Mesenchymal stem cell (in vitro differentiated cells and primary cell): ENCODE measurements around the gene MALT1.

ENCODE experiments used
- DNase-seq: peaks from one replicate; pipeline ENCODE4 v3.0.0-alpha.2; 2013
- H2AFZ ChIP-seq: one replicate; pipeline ENCODE4 v1.6.1; 2013; ENCODE audit warnings: low read depth, mild to moderate bottlenecking, control low read depth, inconsistent platforms, low read length, moderate library complexity
- H2AK5ac ChIP-seq: 2 replicates; pipeline ENCODE4 v1.6.1; 2013; ENCODE audit warnings: low read length, moderate library complexity, mild to moderate bottlenecking, inconsistent platforms; ENCODE audit not compliant: severe bottlenecking
- H2BK120ac ChIP-seq: one replicate; pipeline ENCODE4 v1.6.1; 2013; ENCODE audit warnings: low read depth, mild to moderate bottlenecking, inconsistent platforms, low read length, moderate library complexity
- H2BK12ac ChIP-seq, 2 experiments: one replicate each; pipeline ENCODE4 v1.6.1; 2013; ENCODE audit warnings: inconsistent platforms in 2 of 2, low read length in 2 of 2, mild to moderate bottlenecking in 2 of 2, moderate library complexity in 2 of 2, control low read depth in 1 of 2
- H2BK15ac ChIP-seq: one replicate; pipeline ENCODE4 v1.6.1; 2013; ENCODE audit warnings: mild to moderate bottlenecking, low read depth, inconsistent platforms; ENCODE audit not compliant: poor library complexity, severe bottlenecking
- H2BK5ac ChIP-seq: 2 replicates; pipeline ENCODE4 v1.6.1; 2013; ENCODE audit warnings: low read depth, mild to moderate bottlenecking, low read length, control low read depth, inconsistent platforms; ENCODE audit not compliant: poor library complexity, severe bottlenecking
- H3K14ac ChIP-seq, 2 experiments: one replicate each; pipeline ENCODE4 v1.6.1; 2013; ENCODE audit warnings: inconsistent platforms in 2 of 2, low read length in 2 of 2, control low read depth in 1 of 2, mild to moderate bottlenecking in 1 of 2, moderate library complexity in 1 of 2
- H3K18ac ChIP-seq, 2 experiments: one replicate each; pipeline ENCODE4 v1.6.1; 2013; ENCODE audit warnings: inconsistent platforms in 2 of 2, low read length in 2 of 2, control low read depth in 1 of 2, low read depth in 1 of 2, mild to moderate bottlenecking in 1 of 2
- H3K23ac ChIP-seq, 2 experiments: one replicate each; pipeline ENCODE4 v1.6.1; 2013; ENCODE audit warnings: inconsistent platforms in 2 of 2, low read length in 2 of 2, mild to moderate bottlenecking in 2 of 2, moderate library complexity in 2 of 2, control low read depth in 1 of 2
- H3K27ac ChIP-seq: 2 replicates; pipeline ENCODE4 v1.5.1; 2013; ENCODE audit warnings: mild to moderate bottlenecking, moderate library complexity, low read length, control low read depth, inconsistent platforms; ENCODE audit not compliant: poor library complexity, severe bottlenecking
- H3K27me3 ChIP-seq, 2 experiments: 2 replicates each; pipeline versions ENCODE4 v1.6.1 to v1.7.0; 2013; ENCODE audit warnings: low read length in 2 of 2, mild to moderate bottlenecking in 2 of 2, moderate library complexity in 2 of 2, control low read depth in 1 of 2, inconsistent platforms in 1 of 2; ENCODE audit not compliant: control insufficient read depth in 1 of 2, insufficient read depth in 1 of 2
- H3K36me3 ChIP-seq, 2 experiments: 2 replicates each; pipeline versions ENCODE4 v1.6.1 to v1.7.0; 2013; ENCODE audit warnings: low read length in 2 of 2, control low read depth in 1 of 2, inconsistent platforms in 1 of 2, low read depth in 1 of 2, mild to moderate bottlenecking in 1 of 2; ENCODE audit not compliant: insufficient read depth in 2 of 2, control insufficient read depth in 1 of 2
- H3K4ac ChIP-seq, 2 experiments: one replicate each; pipeline ENCODE4 v1.6.1; 2013; ENCODE audit warnings: inconsistent platforms in 2 of 2, low read length in 2 of 2, mild to moderate bottlenecking in 2 of 2, moderate library complexity in 2 of 2, control low read depth in 1 of 2, low read depth in 1 of 2
- H3K4me1 ChIP-seq: 2 replicates; pipeline ENCODE4 v1.6.1; 2013; ENCODE audit warnings: low read depth, low read length, control low read depth; ENCODE audit not compliant: control insufficient read depth, insufficient read depth
- H3K4me2 ChIP-seq: 2 replicates; pipeline ENCODE4 v1.6.1; 2013; ENCODE audit warnings: low read length, mild to moderate bottlenecking, inconsistent platforms; ENCODE audit not compliant: poor library complexity, severe bottlenecking
- H3K4me3 ChIP-seq, 2 experiments: 2 replicates each; pipeline versions ENCODE4 v1.5.1 to v1.7.0; 2013; ENCODE audit warnings: low read length in 2 of 2, mild to moderate bottlenecking in 2 of 2, control low read depth in 1 of 2, low read depth in 1 of 2; ENCODE audit not compliant: insufficient read depth in 1 of 2
- H3K79me1 ChIP-seq: replicated peaks from 2 replicates; pipeline ENCODE4 v1.6.1; 2013; ENCODE audit warnings: mild to moderate bottlenecking, control low read depth, low read length, inconsistent platforms; ENCODE audit not compliant: poor library complexity, severe bottlenecking
- H3K9ac ChIP-seq: 2 replicates; pipeline ENCODE4 v1.7.0; 2013; ENCODE audit warnings: mild to moderate bottlenecking, low read length, moderate library complexity
- H3K9me3 ChIP-seq: 2 replicates; pipeline ENCODE4 v1.7.0; 2013; ENCODE audit warnings: mild to moderate bottlenecking, low read length; ENCODE audit not compliant: control insufficient read depth
- H4K8ac ChIP-seq: one replicate; pipeline ENCODE4 v1.6.1; 2013; ENCODE audit warnings: inconsistent platforms, mild to moderate bottlenecking, low read length, moderate library complexity
- H4K91ac ChIP-seq: one replicate; pipeline ENCODE4 v1.6.1; 2013; ENCODE audit warnings: mild to moderate bottlenecking, low read length, inconsistent platforms
- WGBS: methylation state at CpG from one replicate; pipeline ENCODE4 v1.1.7; 2013; ENCODE audit warnings: mixed read lengths; 5-methylcytosine and 5-hydroxymethylcytosine counted together

MALT1 gene

DNA sequence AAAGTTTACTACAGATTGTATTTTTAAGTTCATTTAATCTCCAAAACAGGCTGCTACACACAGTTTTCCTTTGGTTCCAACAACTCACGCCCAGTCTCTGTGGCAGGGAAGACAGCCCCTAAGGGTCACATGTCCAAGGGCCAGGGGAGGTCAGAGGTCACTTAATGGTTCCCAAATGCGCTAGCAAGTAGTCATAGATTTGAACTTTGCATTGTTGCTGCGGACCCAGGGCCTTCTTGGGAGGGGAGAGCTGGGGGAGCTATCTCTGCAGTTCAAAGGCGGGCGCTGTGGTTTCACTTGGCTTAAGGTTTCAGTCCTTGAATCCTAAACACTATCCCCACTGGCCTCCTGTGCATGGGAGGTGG, 118.6 kb downstream of the MALT1 start:
- H2AK5ac ChIP-seq: no peak overlapping the region
- H3K4me1 ChIP-seq: peaks cover 8% of the 10 kb centered on the region
- no peak overlapping the region for H3K4me2 ChIP-seq
- no peak overlapping the region for H2BK15ac ChIP-seq
- H2BK120ac ChIP-seq: peak overlapping the region; percentile 75
- H3K23ac ChIP-seq: no peak overlapping the region
- H4K8ac ChIP-seq: peak overlapping the region; percentile 81
- DNase-seq: peak; percentile 67
- H3K36me3 ChIP-seq: no peaks in the 10 kb centered on the region
- H2BK12ac ChIP-seq: peak overlapping the region; percentile 69 to 91
- no peak overlapping the region for H3K4me3 ChIP-seq
- no peaks in the 10 kb centered on the region for H3K9me3 ChIP-seq
- H3K4ac ChIP-seq: peak overlapping the region; percentile 27 to 93
- H3K27ac ChIP-seq: no peak overlapping the region
- no peak overlapping the region for H2AFZ ChIP-seq
- H4K91ac ChIP-seq: peak overlapping the region; percentile 91
- H3K9ac ChIP-seq: no peak overlapping the region
- 1% methylated on average over 4 of the region's 5 CpGs for WGBS
- no peaks in the 10 kb centered on the region for H3K79me1 ChIP-seq
- no peak overlapping the region for H2BK5ac ChIP-seq
- H3K27me3 ChIP-seq: no peaks in the 10 kb centered on the region
- H3K18ac ChIP-seq: peak overlapping the region; percentile 37 to 59
- H3K14ac ChIP-seq: no peak overlapping the region

DNA sequence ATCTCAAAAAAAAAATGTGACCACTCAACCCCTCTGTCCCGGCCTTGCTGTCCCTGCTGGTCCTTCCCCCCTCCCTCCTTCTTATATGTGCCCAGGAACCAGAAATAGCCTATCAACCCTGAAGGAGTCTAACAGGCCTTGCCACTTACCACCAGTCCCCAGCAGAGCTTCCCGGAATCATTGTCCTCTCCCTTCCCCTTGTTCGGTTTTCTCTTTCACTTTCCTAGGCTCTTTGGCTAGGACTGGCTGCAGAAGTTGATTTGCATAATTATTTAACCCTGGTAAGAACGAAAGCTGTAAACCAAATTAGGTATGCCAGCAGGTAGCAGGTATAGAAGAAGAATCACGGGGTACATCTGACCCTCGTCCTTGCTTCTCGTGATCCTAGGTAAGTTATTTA, 120.8 kb downstream of the MALT1 start:
- Histone ChIP-seq H2BK12ac (peak overlapping the region; percentile 51 to 79), H3K4me1 (peaks cover 2% of the 10 kb centered on the region), H3K4ac (peak overlapping the region in 1 of 2 experiments; percentile 43), H2BK5ac (no peak overlapping the region), H3K27ac (no peak overlapping the region), H3K4me3 (no peak overlapping the region), H3K23ac (no peak overlapping the region), H2AK5ac (no peak overlapping the region), H4K8ac (no peak overlapping the region), H2BK15ac (peak overlapping the region; percentile 85), H3K9me3 (no peaks in the 10 kb centered on the region), H3K36me3 (no peaks in the 10 kb centered on the region), H4K91ac (no peak overlapping the region), H3K9ac (no peak overlapping the region), H2BK120ac (peak overlapping the region; percentile 69), H3K27me3 (no peaks in the 10 kb centered on the region), H2AFZ (no peak overlapping the region), H3K14ac (no peak overlapping the region), H3K4me2 (no peak overlapping the region), H3K18ac (peak overlapping the region; percentile 74), H3K79me1 (no peaks in the 10 kb centered on the region)
- DNase-seq: no peak
- 95% methylated on average over 7 of the region's 7 CpGs for WGBS

DNA sequence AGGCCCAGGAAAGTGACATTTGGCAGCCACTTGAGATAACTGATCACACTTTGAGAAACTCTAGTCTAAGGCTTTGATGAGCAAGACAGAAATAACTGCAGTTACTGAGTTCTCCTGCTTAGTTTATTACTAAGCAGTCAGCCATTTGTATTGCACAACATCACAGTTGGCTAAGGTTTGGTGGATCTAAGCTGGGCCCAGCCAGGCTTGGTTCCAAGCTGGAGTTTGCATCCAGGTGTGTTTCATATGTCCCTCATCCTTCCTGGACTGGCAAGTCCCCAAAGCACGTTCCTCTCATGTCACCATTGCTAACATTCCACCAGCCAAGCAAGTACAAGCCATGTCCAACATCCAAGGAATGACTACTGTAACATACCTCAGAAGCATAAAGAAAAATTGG, 122.1 kb downstream of the MALT1 start:
- H3K4me3 ChIP-seq: no peak overlapping the region
- no peak overlapping the region for H3K4me2 ChIP-seq
- no peak overlapping the region for H2BK120ac ChIP-seq
- peak overlapping the region in 1 of 2 experiments; percentile 44 for H3K14ac ChIP-seq
- H3K23ac ChIP-seq: no peak overlapping the region
- H3K4me1 ChIP-seq: peaks cover 2% of the 10 kb centered on the region
- H4K8ac ChIP-seq: peak overlapping the region; percentile 19
- H2BK5ac ChIP-seq: no peak overlapping the region
- no peaks in the 10 kb centered on the region for H3K27me3 ChIP-seq
- no peak overlapping the region for H3K27ac ChIP-seq
- no peak overlapping the region for H2AFZ ChIP-seq
- H3K9me3 ChIP-seq: no peaks in the 10 kb centered on the region
- H3K4ac ChIP-seq: peak overlapping the region; percentile 79 to 81
- H3K18ac ChIP-seq: peak overlapping the region; percentile 23 to 61
- H4K91ac ChIP-seq: peak overlapping the region; percentile 4
- H3K9ac ChIP-seq: no peak overlapping the region
- H2BK12ac ChIP-seq: peak overlapping the region; percentile 79 to 88
- no peaks in the 10 kb centered on the region for H3K79me1 ChIP-seq
- no peak overlapping the region for H2BK15ac ChIP-seq
- WGBS: 76% methylated on average over 1 of the region's 1 CpG
- peak; percentile 83 for DNase-seq
- H2AK5ac ChIP-seq: no peak overlapping the region
- H3K36me3 ChIP-seq: no peaks in the 10 kb centered on the region

DNA sequence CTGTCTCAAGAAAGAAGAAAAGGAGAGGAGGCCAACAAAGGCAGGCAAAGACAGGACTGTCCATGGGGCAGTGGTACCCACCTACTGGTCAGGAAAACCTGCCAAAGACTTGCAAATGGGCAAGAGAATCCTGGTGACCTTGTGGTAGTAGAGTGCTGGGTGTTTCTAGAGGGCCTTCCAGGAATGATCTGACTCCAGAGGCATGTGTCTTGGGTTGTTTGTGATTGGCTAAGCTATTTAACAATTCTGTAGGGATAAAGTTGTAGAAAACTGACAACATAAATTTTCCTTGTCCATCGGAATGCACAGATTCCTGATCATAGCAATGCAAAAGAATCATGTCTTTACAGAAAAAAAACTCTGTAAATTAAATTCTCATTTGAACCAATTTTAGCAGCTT, 125.0 kb downstream of the MALT1 start:
- Histone ChIP-seq H3K18ac (peak overlapping the region; percentile 1 to 16), H3K4me1 (no peaks in the 10 kb centered on the region), H2AFZ (no peak overlapping the region), H3K9me3 (no peaks in the 10 kb centered on the region), H2BK120ac (peak overlapping the region; percentile 34), H3K9ac (no peak overlapping the region), H3K27ac (no peak overlapping the region), H3K4me3 (no peak overlapping the region), H2BK5ac (no peak overlapping the region), H3K4ac (peak overlapping the region in 1 of 2 experiments; percentile 35), H3K79me1 (no peaks in the 10 kb centered on the region), H3K14ac (no peak overlapping the region), H3K4me2 (no peak overlapping the region), H4K91ac (no peak overlapping the region), H3K27me3 (no peaks in the 10 kb centered on the region), H2BK12ac (no peak overlapping the region), H3K23ac (no peak overlapping the region), H4K8ac (peak overlapping the region; percentile 37), H2BK15ac (no peak overlapping the region), H2AK5ac (no peak overlapping the region), H3K36me3 (no peaks in the 10 kb centered on the region)
- 85% methylated on average over 1 of the region's 1 CpG for WGBS
- DNase-seq: no peak
